Progenitor cell of endocrine pancreas (in vitro differentiated cells): ENCODE data around the gene KRTAP12-2. TPM values are rescaled to one million over a fixed set of nuclear protein-coding genes. Genes with fewer than 3 reads are reported as not detected.
"Not testable (repeated sequence)": the region's sequence is repeated elsewhere in the genome, so short reads cannot be mapped to it uniquely, and the experiment has no call there.

Experiments used
- DNase-seq: peaks from one replicate; pipeline ENCODE4 v3.0.0; 2021; ENCODE audit warnings: low spot score; ENCODE audit not compliant: unreplicated experiment
- H3K27ac Mint-ChIP-seq: 2 replicates; pipeline ENCODE4 v1.8.0; 2021; ENCODE audit warnings: mild to moderate bottlenecking, moderate library complexity, mixed read lengths
- H3K27me3 Mint-ChIP-seq: 2 replicates; pipeline ENCODE4 v1.8.0; 2021; ENCODE audit warnings: mixed read lengths
- H3K36me3 Mint-ChIP-seq: 2 replicates; pipeline ENCODE4 v1.8.0; 2022; ENCODE audit warnings: mixed read lengths; ENCODE audit not compliant: insufficient read depth
- H3K4me1 Mint-ChIP-seq: 2 replicates; pipeline ENCODE4 v1.8.0; 2021; ENCODE audit warnings: low read depth, mixed read lengths
- H3K4me3 Mint-ChIP-seq: 2 replicates; pipeline ENCODE4 v1.8.0; 2021; ENCODE audit warnings: low read depth, mild to moderate bottlenecking, moderate library complexity, mixed read lengths
- H3K9me3 Mint-ChIP-seq: 2 replicates; pipeline ENCODE4 v1.8.0; 2021; ENCODE audit warnings: low read depth, mixed read lengths
- CTCF ChIP-seq: fragments of 200-600 bp; sonication (generic); IDR thresholded peaks from one replicate; pipeline ENCODE4 v1.5.0; 2021; ENCODE audit warnings: antibody characterized with exemption, mild to moderate bottlenecking; ENCODE audit not compliant: unreplicated experiment
- total RNA-seq: library from RNA; stranded (reverse); gene quantifications from 2 replicates; pipeline ENCODE4 v1.2.1, GENCODE V29; 2021

The KRTAP12-2 gene
- total RNA-seq, 1 donor from 2014 or later = not detected

- Mint-ChIP-seq H3K27ac (no peak overlapping the region), H3K27me3 (peaks cover 87% of the 10 kb centered on the region), H3K4me3 (no peak overlapping the region), H3K36me3 (no peaks in the 10 kb centered on the region), H3K4me1 (peaks cover 5% of the 10 kb centered on the region), H3K9me3 (no peaks in the 10 kb centered on the region)
- no peak for DNase-seq
- TF ChIP-seq CTCF = no peak
Measured at GRCh38 chr21:44700101-44701022, 33.6 kb upstream of the KRTAP12-2 start.

GRCh38 chr21:44699502-44700001 lies 32.8 kb upstream of the KRTAP12-2 start:
- Mint-ChIP-seq H3K36me3 (no peaks in the 10 kb centered on the region), H3K9me3 (no peaks in the 10 kb centered on the region), H3K4me1 (peaks cover 5% of the 10 kb centered on the region), H3K27ac (no peak overlapping the region), H3K4me3 (no peak overlapping the region), H3K27me3 (peaks cover 80% of the 10 kb centered on the region)
- TF ChIP-seq CTCF = no peak
- DNase-seq = no peak

GRCh38 chr21:44697811-44698734 lies 31.3 kb upstream of the KRTAP12-2 start:
- H3K9me3 Mint-ChIP-seq = peaks cover 12% of the 10 kb centered on the region
- peaks cover 2% of the 10 kb centered on the region for H3K36me3 Mint-ChIP-seq
- H3K4me3 Mint-ChIP-seq = no peak overlapping the region
- peaks cover 71% of the 10 kb centered on the region for H3K27me3 Mint-ChIP-seq
- no peak overlapping the region for H3K27ac Mint-ChIP-seq
- DNase-seq = no peak
- H3K4me1 Mint-ChIP-seq = peaks cover 5% of the 10 kb centered on the region
- TF ChIP-seq CTCF = no peak

GRCh38 chr21:44697172-44697810 lies 30.6 kb upstream of the KRTAP12-2 start, which contains the start of gene KRTAP10-12:
Gene KRTAP10-12 (plus strand): TSS chr21:44697172. CDS start chr21:44697202, 30 bp downstream.
- not testable (repeated sequence) for H3K4me3 Mint-ChIP-seq, H3K36me3 Mint-ChIP-seq, DNase-seq, H3K27ac Mint-ChIP-seq, H3K4me1 Mint-ChIP-seq
- Mint-ChIP-seq H3K27me3 (peaks cover 63% of the 10 kb centered on the region), H3K9me3 (peaks cover 18% of the 10 kb centered on the region)

- Mint-ChIP-seq H3K36me3 (peaks cover 2% of the 10 kb centered on the region), H3K9me3 (peaks cover 22% of the 10 kb centered on the region), H3K4me1 (peaks cover 2% of the 10 kb centered on the region), H3K27ac (no peak overlapping the region), H3K27me3 (peaks cover 61% of the 10 kb centered on the region), H3K4me3 (no peak overlapping the region)
- no peak for DNase-seq
- no peak for TF ChIP-seq CTCF
Measured at GRCh38 chr21:44696572-44696971, 29.8 kb upstream of the KRTAP12-2 start.
